Karpas-422 (cell line): ENCODE measurements around the gene DPRX. TPM values are rescaled to one million over a fixed set of nuclear protein-coding genes. Genes with fewer than 3 reads are reported as not detected.

Source experiments
- DNase-seq: peaks from one replicate; pipeline ENCODE4 v3.0.0-alpha.2; 2015
- H2AFZ ChIP-seq: fragments of 200-600 bp; sonication (generic); 2 replicates; pipeline ENCODE4 v1.6.1; 2014; ENCODE audit warnings: antibody characterized with exemption, low read length, mixed read lengths
- H3K27ac ChIP-seq: fragments of 200-600 bp; sonication (generic); 2 replicates; pipeline ENCODE4 v1.5.1; 2014; ENCODE audit warnings: mild to moderate bottlenecking, low read length, moderate library complexity
- H3K27me3 ChIP-seq: fragments of 200-600 bp; sonication (generic); 2 replicates; pipeline ENCODE4 v1.6.1; 2014; ENCODE audit warnings: low read length, mixed read lengths
- H3K36me3 ChIP-seq: fragments of 200-600 bp; sonication (generic); 2 replicates; pipeline ENCODE4 v1.6.1; 2014; ENCODE audit warnings: low read length, mixed read lengths; ENCODE audit not compliant: insufficient read depth
- H3K4me1 ChIP-seq: fragments of 200-600 bp; sonication (generic); 2 replicates; pipeline ENCODE4 v1.6.1; 2014; ENCODE audit warnings: mild to moderate bottlenecking, low read length, mixed read lengths
- H3K4me2 ChIP-seq: fragments of 200-600 bp; sonication (generic); 2 replicates; pipeline ENCODE4 v1.6.1; 2014; ENCODE audit warnings: low read length, low read depth, mild to moderate bottlenecking; ENCODE audit not compliant: poor library complexity, severe bottlenecking
- H3K4me3 ChIP-seq: fragments of 200-600 bp; sonication (generic); 2 replicates; pipeline ENCODE4 v1.5.1; 2014; ENCODE audit warnings: mild to moderate bottlenecking, antibody characterized with exemption, low read length, mixed read lengths
- H3K79me2 ChIP-seq: fragments of 200-600 bp; sonication (generic); 2 replicates; pipeline ENCODE4 v1.6.1; 2014; ENCODE audit warnings: mild to moderate bottlenecking, low read length, mixed read lengths
- H3K9ac ChIP-seq: fragments of 200-600 bp; sonication (generic); 2 replicates; pipeline ENCODE4 v1.6.0; 2014; ENCODE audit warnings: low read length
- H3K9me2 ChIP-seq: fragments of 200-600 bp; sonication (generic), shearing (Covaris generic); replicated peaks from 2 replicates; pipeline ENCODE4 v1.6.0; 2014; ENCODE audit warnings: mild to moderate bottlenecking, low read length, moderate library complexity; ENCODE audit not compliant: insufficient read depth
- H3K9me3 ChIP-seq: fragments of 300-700, 200-600 bp; sonication (generic); 2 replicates; pipeline ENCODE4 v1.6.1; 2014; ENCODE audit warnings: low read length, mixed read lengths
- H4K20me1 ChIP-seq: fragments of 200-600 bp; sonication (generic); 2 replicates; pipeline ENCODE4 v1.6.1; 2014; ENCODE audit warnings: mild to moderate bottlenecking, antibody characterized with exemption, low read length, low read depth; ENCODE audit not compliant: insufficient read depth
- total RNA-seq: library from RNA; depleted of rRNA; stranded (reverse); fragments of >200 nt; shearing (Covaris generic); gene quantifications from 2 replicates; pipeline ENCODE4 v1.2.3, GENCODE V29; 2014; ENCODE audit warnings: low replicate concordance

Gene DPRX
- total RNA-seq, 1 experiment from 2014 or later: not detected

DNA sequence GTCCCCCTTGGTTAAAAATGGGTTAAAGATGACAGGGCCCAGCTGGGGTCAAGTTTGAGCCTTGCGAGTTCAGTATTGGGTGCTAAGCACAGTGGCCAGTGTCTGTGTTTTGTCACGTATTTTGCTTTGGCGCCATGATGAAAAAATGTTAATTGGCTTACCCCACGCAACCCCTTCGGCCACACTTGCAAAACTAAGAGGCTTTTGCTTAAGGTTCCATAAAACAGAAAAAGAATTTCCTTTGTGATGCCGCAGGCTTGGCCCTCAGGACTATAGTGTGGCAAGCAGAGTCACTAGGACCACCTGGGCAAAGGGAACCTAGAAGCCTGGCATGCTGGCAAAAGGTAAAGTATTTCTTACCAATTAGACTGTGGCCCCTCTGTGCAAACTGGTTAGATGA is 20.7 kb downstream of the DPRX start:
- Histone ChIP-seq H3K4me1 (no peaks in the 10 kb centered on the region), H3K9me2 (no peaks in the 10 kb centered on the region), H3K36me3 (no peaks in the 10 kb centered on the region), H3K9me3 (peaks cover 32% of the 10 kb centered on the region), H3K27me3 (no peaks in the 10 kb centered on the region), H3K79me2 (no peaks in the 10 kb centered on the region), H3K9ac (no peak overlapping the region), H3K4me2 (no peak overlapping the region), H3K27ac (no peak overlapping the region), H4K20me1 (no peaks in the 10 kb centered on the region), H2AFZ (no peak overlapping the region), H3K4me3 (no peak overlapping the region)
- no peak for DNase-seq

DNA sequence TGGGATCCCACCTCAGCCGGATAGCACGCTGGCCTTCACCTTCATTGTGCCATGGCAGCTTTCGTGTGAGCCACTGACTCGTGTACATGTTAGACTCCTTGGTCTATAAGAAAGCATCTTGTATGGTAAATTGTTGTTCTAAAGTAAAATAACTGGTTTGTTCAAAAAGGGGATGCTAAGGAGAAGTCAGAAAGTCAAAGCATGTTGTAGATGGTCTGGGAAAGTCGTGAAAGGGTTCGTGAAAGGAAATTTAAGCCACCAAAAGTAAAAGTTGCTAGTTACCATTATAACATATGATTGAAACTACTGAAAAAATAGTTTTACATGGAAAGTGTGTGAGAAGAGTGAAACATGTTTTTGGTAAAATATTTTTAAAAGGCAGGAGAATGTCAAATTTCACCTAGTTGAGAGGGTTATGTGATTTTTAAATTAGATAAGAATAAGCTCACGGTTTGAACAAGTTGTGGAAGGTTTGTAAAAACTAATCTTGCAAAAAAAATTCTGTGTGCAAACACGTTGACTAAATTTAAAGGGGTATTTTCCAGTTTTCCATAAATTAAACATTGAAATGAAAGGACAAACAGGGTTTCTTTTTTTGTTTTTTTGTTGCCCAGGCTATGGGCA is 23.4 kb downstream of the DPRX start:
- H3K9me2 ChIP-seq: no peaks in the 10 kb centered on the region
- H3K79me2 ChIP-seq: no peaks in the 10 kb centered on the region
- H3K27ac ChIP-seq: no peak overlapping the region
- H3K4me1 ChIP-seq: no peaks in the 10 kb centered on the region
- no peak overlapping the region for H3K4me2 ChIP-seq
- H3K4me3 ChIP-seq: no peak overlapping the region
- peaks cover 16% of the 10 kb centered on the region for H3K9me3 ChIP-seq
- DNase-seq: no peak
- H3K9ac ChIP-seq: no peak overlapping the region
- H2AFZ ChIP-seq: no peak overlapping the region
- H4K20me1 ChIP-seq: no peaks in the 10 kb centered on the region
- no peaks in the 10 kb centered on the region for H3K27me3 ChIP-seq
- no peaks in the 10 kb centered on the region for H3K36me3 ChIP-seq

DNA sequence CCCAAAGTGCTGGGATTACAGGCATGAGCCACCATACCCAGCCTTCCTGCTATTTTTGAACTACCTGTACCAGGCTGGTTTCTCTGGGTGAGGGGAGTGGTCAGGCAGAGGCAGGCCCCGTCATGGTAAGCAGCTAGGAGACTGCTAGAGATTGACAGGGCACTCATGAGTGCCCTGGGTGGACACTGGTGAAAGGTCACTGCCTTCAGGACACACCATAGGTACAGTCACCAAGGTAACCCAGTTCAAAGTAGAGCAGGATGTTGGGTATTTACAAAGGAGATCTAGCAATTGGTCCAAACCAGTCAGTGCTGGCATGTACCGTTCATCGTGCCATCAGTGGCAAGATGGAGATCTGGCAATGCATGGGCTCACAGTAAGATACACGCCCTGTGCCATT is 25.5 kb downstream of the DPRX start:
- no peak overlapping the region for H3K4me2 ChIP-seq

DNA sequence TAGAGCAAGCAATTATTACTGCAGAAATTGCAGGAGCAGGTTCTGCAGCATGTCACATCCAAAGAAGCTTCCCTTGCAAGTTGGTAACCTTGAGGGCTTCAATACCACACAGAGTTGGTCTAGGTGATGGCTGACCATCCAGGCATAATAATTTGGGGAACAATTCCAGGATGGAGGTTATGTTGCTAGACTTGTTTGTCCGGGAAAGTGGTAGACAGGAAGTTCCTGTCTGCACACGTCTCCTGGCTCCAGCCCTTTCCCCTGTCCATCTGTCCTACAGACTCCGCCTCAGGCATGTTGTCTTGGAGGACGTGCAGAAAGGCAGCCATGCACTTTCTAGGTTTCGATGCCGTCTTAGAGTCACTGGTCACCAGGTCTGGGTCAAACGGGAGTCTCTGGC is 26.0 kb downstream of the DPRX start:
- Histone ChIP-seq H3K9me2 (no peaks in the 10 kb centered on the region), H3K9me3 (peaks cover 10% of the 10 kb centered on the region), H3K36me3 (no peaks in the 10 kb centered on the region), H3K4me1 (no peaks in the 10 kb centered on the region), H2AFZ (no peak overlapping the region), H3K79me2 (no peaks in the 10 kb centered on the region), H3K4me3 (no peak overlapping the region), H3K9ac (no peak overlapping the region), H3K4me2 (no peak overlapping the region), H3K27me3 (no peaks in the 10 kb centered on the region), H4K20me1 (no peaks in the 10 kb centered on the region), H3K27ac (no peak overlapping the region)
- DNase-seq: no peak

More for the DNA sequence above, 25.5 kb downstream of the DPRX start:
- Histone ChIP-seq H3K4me3 (no peak overlapping the region), H3K9me2 (no peaks in the 10 kb centered on the region), H4K20me1 (no peaks in the 10 kb centered on the region), H3K79me2 (no peaks in the 10 kb centered on the region), H3K9me3 (peaks cover 10% of the 10 kb centered on the region), H3K9ac (no peak overlapping the region), H2AFZ (no peak overlapping the region), H3K27me3 (no peaks in the 10 kb centered on the region), H3K4me1 (no peaks in the 10 kb centered on the region), H3K27ac (no peak overlapping the region), H3K36me3 (no peaks in the 10 kb centered on the region)
- DNase-seq: no peak

DNA sequence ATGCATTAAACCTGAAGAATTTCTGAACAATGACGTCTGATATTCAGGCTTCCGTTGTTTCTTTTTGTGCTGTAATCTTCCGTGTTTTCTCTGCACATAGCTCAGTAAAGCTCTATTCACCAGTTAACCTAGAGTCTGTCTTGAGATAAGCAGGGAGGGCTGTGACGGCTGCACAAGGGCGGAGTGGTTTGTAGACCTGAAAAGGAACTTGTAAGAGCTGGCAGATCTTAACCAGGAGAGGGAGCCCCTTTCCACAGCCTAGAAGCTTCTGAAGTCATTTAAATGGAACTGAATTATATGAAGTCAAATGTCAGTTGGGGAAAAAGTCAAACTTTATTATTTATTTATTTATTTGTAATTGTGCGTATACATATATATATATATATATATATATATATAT is 27.5 kb downstream of the DPRX start:
- Histone ChIP-seq H3K36me3 (no peaks in the 10 kb centered on the region), H3K4me3 (no peak overlapping the region), H3K9ac (no peak overlapping the region), H3K9me2 (no peaks in the 10 kb centered on the region), H3K27ac (no peak overlapping the region), H4K20me1 (no peaks in the 10 kb centered on the region), H3K4me1 (no peaks in the 10 kb centered on the region), H3K27me3 (no peaks in the 10 kb centered on the region), H3K4me2 (no peak overlapping the region), H2AFZ (no peak overlapping the region), H3K79me2 (no peaks in the 10 kb centered on the region), H3K9me3 (peaks cover 10% of the 10 kb centered on the region)
- DNase-seq: peak; percentile 66

DNA sequence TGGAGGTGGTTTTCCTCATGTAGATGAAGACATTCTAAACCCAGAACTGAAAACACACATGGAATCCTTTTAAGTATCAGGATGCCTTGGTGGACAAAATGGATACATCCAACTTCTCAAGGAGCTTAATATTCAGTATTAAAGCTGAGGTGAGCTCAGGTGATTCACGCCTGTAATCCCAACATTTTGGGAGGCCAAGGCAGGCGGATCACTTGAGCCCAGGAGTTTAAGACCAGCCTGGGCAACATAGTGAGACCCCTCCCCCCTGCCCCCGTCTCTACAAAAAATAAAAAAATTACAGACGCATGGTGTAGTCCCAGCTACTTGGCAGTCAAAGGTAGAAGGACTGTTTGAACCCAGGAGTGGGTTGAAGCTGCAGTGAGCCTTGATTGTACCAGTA is 28.8 kb downstream of the DPRX start:
- H2AFZ ChIP-seq: no peak overlapping the region
- no peak overlapping the region for H3K4me2 ChIP-seq
- H3K27me3 ChIP-seq: no peaks in the 10 kb centered on the region
- H3K9me3 ChIP-seq: peaks cover under 1% of the 10 kb centered on the region
- no peaks in the 10 kb centered on the region for H3K79me2 ChIP-seq
- no peaks in the 10 kb centered on the region for H3K9me2 ChIP-seq
- no peak overlapping the region for H3K4me3 ChIP-seq
- no peaks in the 10 kb centered on the region for H3K36me3 ChIP-seq
- H3K9ac ChIP-seq: no peak overlapping the region
- no peak overlapping the region for H3K27ac ChIP-seq
- no peaks in the 10 kb centered on the region for H3K4me1 ChIP-seq
- H4K20me1 ChIP-seq: no peaks in the 10 kb centered on the region
- no peak for DNase-seq

DNA sequence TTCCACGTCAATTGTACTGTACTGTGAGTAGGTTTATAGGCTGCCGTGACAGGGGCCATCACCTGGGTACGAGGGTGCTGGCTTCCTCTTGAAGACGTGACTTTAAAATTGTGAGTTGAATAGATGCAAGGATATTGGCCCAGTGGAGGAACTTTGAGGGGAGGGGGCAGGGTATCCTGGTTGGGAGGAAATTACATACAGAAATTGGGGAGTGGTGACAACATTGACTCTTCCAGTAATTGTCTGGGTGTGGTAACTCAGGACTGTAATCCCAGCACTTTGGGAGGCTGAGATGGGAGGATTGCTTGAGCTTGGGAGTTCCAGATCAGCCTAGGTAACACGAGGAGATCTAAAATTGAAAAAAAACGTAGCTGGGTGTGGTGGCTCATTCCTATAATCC is 30.4 kb downstream of the DPRX start:
- Histone ChIP-seq H4K20me1 (no peaks in the 10 kb centered on the region), H3K36me3 (no peaks in the 10 kb centered on the region), H3K4me2 (no peak overlapping the region), H3K27ac (no peak overlapping the region), H3K4me3 (no peak overlapping the region), H3K9ac (no peak overlapping the region), H3K4me1 (no peaks in the 10 kb centered on the region), H3K9me3 (no peaks in the 10 kb centered on the region), H3K79me2 (no peaks in the 10 kb centered on the region), H2AFZ (no peak overlapping the region), H3K27me3 (no peaks in the 10 kb centered on the region), H3K9me2 (no peaks in the 10 kb centered on the region)
- no peak for DNase-seq

DNA sequence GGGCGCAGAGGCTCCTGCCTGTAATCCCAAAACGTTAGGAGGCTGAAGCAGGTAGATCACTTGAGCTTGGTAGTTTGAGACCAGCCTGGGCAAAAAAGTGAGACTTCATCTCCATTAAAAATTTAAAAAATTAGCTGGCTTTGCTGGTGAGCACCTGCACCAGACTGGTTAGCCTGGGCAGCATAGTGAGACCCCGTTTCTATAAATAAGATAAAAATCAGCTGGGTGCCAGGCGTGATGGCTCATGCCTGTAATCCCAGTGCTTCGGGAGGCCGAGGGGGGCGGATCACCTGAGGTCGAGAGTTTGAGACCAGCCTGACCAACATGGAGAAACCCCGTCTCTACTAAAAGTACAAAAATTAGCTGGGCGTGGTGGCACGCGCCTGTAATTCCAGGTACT is 32.4 kb downstream of the DPRX start:
- no peak overlapping the region for H3K4me2 ChIP-seq
- H3K4me3 ChIP-seq: no peak overlapping the region
- H3K9me2 ChIP-seq: no peaks in the 10 kb centered on the region
- H3K79me2 ChIP-seq: no peaks in the 10 kb centered on the region
- no peaks in the 10 kb centered on the region for H4K20me1 ChIP-seq
- no peaks in the 10 kb centered on the region for H3K4me1 ChIP-seq
- DNase-seq: no peak
- H3K9me3 ChIP-seq: no peaks in the 10 kb centered on the region
- no peaks in the 10 kb centered on the region for H3K27me3 ChIP-seq
- H3K36me3 ChIP-seq: no peaks in the 10 kb centered on the region
- H2AFZ ChIP-seq: no peak overlapping the region
- no peak overlapping the region for H3K9ac ChIP-seq
- H3K27ac ChIP-seq: no peak overlapping the region

DNA sequence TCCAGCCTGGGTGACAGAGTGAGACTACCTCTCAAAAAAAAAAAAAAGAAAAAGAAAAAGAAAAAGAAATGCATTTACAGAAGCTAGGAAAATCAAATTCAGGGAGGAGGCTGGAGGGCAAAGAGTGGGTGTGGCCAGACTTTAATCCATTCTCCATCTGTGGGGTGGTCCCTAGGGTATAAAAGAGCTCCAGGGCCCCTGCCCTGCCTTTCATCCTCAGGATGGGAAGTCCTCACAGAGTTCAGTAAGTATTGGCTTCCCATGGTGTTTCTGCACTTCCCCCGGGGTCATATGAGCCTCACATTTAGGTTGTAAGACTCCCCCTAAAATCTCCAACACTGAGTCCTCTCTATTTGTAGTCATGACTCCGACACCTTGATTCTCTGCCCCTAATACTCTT is 33.0 kb downstream of the DPRX start:
- Histone ChIP-seq H2AFZ (no peak overlapping the region), H3K27ac (no peak overlapping the region), H3K9me3 (no peaks in the 10 kb centered on the region), H3K9me2 (no peaks in the 10 kb centered on the region), H3K36me3 (no peaks in the 10 kb centered on the region), H3K4me3 (no peak overlapping the region), H3K79me2 (no peaks in the 10 kb centered on the region), H3K4me2 (no peak overlapping the region), H4K20me1 (no peaks in the 10 kb centered on the region), H3K9ac (no peak overlapping the region), H3K27me3 (no peaks in the 10 kb centered on the region), H3K4me1 (no peaks in the 10 kb centered on the region)
- no peak for DNase-seq
